Skin epidermis (tissue), 12 donors: Measurements from ENCODE around the gene NAV2.
"Not testable (repeated sequence)": the region's sequence is repeated elsewhere in the genome, so short reads cannot be mapped to it uniquely, and the experiment has no call there.

Source experiments
- H3K27ac ChIP-seq, 21 experiments: fragments of 200-600 bp; sonication (generic) in 11 of 21; one replicate each; pipeline ENCODE4 v1.5.0; 2020; ENCODE audit warnings: mild to moderate bottlenecking in 3 of 21, inconsistent platforms in 2 of 21, moderate library complexity in 2 of 21
- H3K4me3 ChIP-seq, 7 experiments: fragments of 200-600 bp; sonication (generic) in 2 of 7; one replicate each; pipeline ENCODE4 v1.5.0; 2020; ENCODE audit warnings: inconsistent platforms in 2 of 7, mild to moderate bottlenecking in 2 of 7, moderate library complexity in 1 of 7

NAV2 gene

GRCh38 chr11:19869946-19870589 lies 157.4 kb downstream of the NAV2 start:
- Histone ChIP-seq H3K27ac (peak overlapping the region in 3 of 21 experiments; percentile 0 to 5 (median 2)), H3K4me3 (no peak overlapping the region)

GRCh38 chr11:19871531-19871930 lies 158.9 kb downstream of the NAV2 start:
- Histone ChIP-seq H3K27ac (no peak overlapping the region), H3K4me3 (no peak overlapping the region)

- Histone ChIP-seq H3K27ac (no peak overlapping the region), H3K4me3 (no peak overlapping the region)
Observed at GRCh38 chr11:19872512-19873145, 160.0 kb downstream of the NAV2 start.

- H3K4me3 ChIP-seq, result no peak overlapping the region
Observed at GRCh38 chr11:19873730-19874129, 161.1 kb downstream of the NAV2 start.

GRCh38 chr11:19874266-19874665 lies 161.6 kb downstream of the NAV2 start:
- Histone ChIP-seq H3K4me3 (no peak overlapping the region), H3K27ac (no peak overlapping the region)

More at GRCh38 chr11:19873730-19874129, 161.1 kb downstream of the NAV2 start:
- H3K27ac ChIP-seq, result no peak overlapping the region

- no peak overlapping the region for H3K4me3 ChIP-seq
- no peak overlapping the region for H3K27ac ChIP-seq
Observed at GRCh38 chr11:19876750-19877149, 164.1 kb downstream of the NAV2 start.

- no peak overlapping the region for H3K4me3 ChIP-seq
- no peak overlapping the region for H3K27ac ChIP-seq
Observed at GRCh38 chr11:19878520-19878919, 165.9 kb downstream of the NAV2 start.

- Histone ChIP-seq H3K27ac (no peak overlapping the region), H3K4me3 (no peak overlapping the region)
Observed at GRCh38 chr11:19879307-19880087, 166.9 kb downstream of the NAV2 start.

- H3K4me3 ChIP-seq, result no peak overlapping the region
- H3K27ac ChIP-seq, result no peak overlapping the region
Observed at GRCh38 chr11:19880088-19880345, 167.4 kb downstream of the NAV2 start.

GRCh38 chr11:19881177-19881576 lies 168.5 kb downstream of the NAV2 start:
- H3K4me3 ChIP-seq, result no peak overlapping the region

GRCh38 chr11:19882356-19882755 lies 169.7 kb downstream of the NAV2 start:
- Histone ChIP-seq H3K27ac (no peak overlapping the region), H3K4me3 (no peak overlapping the region)

More at GRCh38 chr11:19881177-19881576, 168.5 kb downstream of the NAV2 start:
- peak overlapping the region in 1 of 21 experiments; percentile 16 for H3K27ac ChIP-seq

GRCh38 chr11:19886498-19886897 lies 173.9 kb downstream of the NAV2 start:
- Histone ChIP-seq H3K4me3 (no peak overlapping the region), H3K27ac (no peak overlapping the region)

GRCh38 chr11:19887842-19888241 lies 175.2 kb downstream of the NAV2 start:
- H3K4me3 ChIP-seq, result no peak overlapping the region
- H3K27ac ChIP-seq, result no peak overlapping the region

- Histone ChIP-seq H3K27ac (no peak overlapping the region), H3K4me3 (no peak overlapping the region)
Observed at GRCh38 chr11:19889531-19889930, 176.9 kb downstream of the NAV2 start.

- Histone ChIP-seq H3K4me3 (no peak overlapping the region), H3K27ac (no peak overlapping the region)
Observed at GRCh38 chr11:19890308-19890707, 177.7 kb downstream of the NAV2 start.

- no peak overlapping the region for H3K4me3 ChIP-seq
- no peak overlapping the region for H3K27ac ChIP-seq
Observed at GRCh38 chr11:19891022-19891421, 178.4 kb downstream of the NAV2 start.

- H3K27ac ChIP-seq, result no peak overlapping the region
- H3K4me3 ChIP-seq, result no peak overlapping the region
Observed at GRCh38 chr11:19892387-19892786, 179.8 kb downstream of the NAV2 start.

- Histone ChIP-seq H3K4me3 (no peak overlapping the region), H3K27ac (no peak overlapping the region)
Observed at GRCh38 chr11:19892876-19893275, 180.2 kb downstream of the NAV2 start.

- Histone ChIP-seq H3K27ac (no peak overlapping the region), H3K4me3 (no peak overlapping the region)
Observed at GRCh38 chr11:19894404-19894803, 181.8 kb downstream of the NAV2 start.

GRCh38 chr11:19895037-19895436 lies 182.4 kb downstream of the NAV2 start:
- H3K27ac ChIP-seq, result not testable (repeated sequence)

GRCh38 chr11:19895776-19896175 lies 183.1 kb downstream of the NAV2 start:
- H3K27ac ChIP-seq, result no peak overlapping the region
- H3K4me3 ChIP-seq, result no peak overlapping the region

More at GRCh38 chr11:19895037-19895436, 182.4 kb downstream of the NAV2 start:
- H3K4me3 ChIP-seq, result not testable (repeated sequence)
